AG10803 (cell line): ENCODE data around the gene KRT34.
A peak's percentile ranks its signal among the peaks of the same experiment; 100 is the strongest.
"Not testable (repeated sequence)": the region's sequence is repeated elsewhere in the genome, so short reads cannot be mapped to it uniquely, and the experiment has no call there.

Source experiments
- DNase-seq: peaks from one replicate; pipeline ENCODE4 v3.0.0; 2010; ENCODE audit warnings: low read depth
- H3K4me3 ChIP-seq: 2 replicates; pipeline ENCODE4 v1.5.1; 2011; ENCODE audit warnings: mild to moderate bottlenecking, low read length, control low read depth
- CTCF ChIP-seq: conservative IDR thresholded peaks from 2 replicates; pipeline ENCODE4 v1.5.1; 2011; ENCODE audit warnings: mild to moderate bottlenecking, low read length, control low read depth, inconsistent platforms

KRT34 gene

GRCh38 chr17:41386227-41386626 lies 4.1 kb upstream of the KRT34 start:
- no peak for TF ChIP-seq CTCF
- no peak overlapping the region for H3K4me3 ChIP-seq
- no peak for DNase-seq

GRCh38 chr17:41383690-41384089 lies 1.6 kb upstream of the KRT34 start:
- no peak overlapping the region for H3K4me3 ChIP-seq
- no peak for DNase-seq
- no peak for TF ChIP-seq CTCF

- peak; percentile 84 for DNase-seq
- TF ChIP-seq CTCF, result no peak
- H3K4me3 ChIP-seq, result no peak overlapping the region
Measured at GRCh38 chr17:41382394-41382793, 288 bp upstream of the KRT34 start.

- not testable (repeated sequence) for H3K4me3 ChIP-seq
- DNase-seq, result peak; percentile 90
Measured at GRCh38 chr17:41380091-41380490, 2.0 kb downstream of the KRT34 start.

GRCh38 chr17:41377546-41377945 lies 4.6 kb downstream of the KRT34 start:
- no peak for TF ChIP-seq CTCF
- H3K4me3 ChIP-seq, result no peak overlapping the region
- peak; percentile 35 for DNase-seq

GRCh38 chr17:41369713-41370112 lies 12.4 kb downstream of the KRT34 start, which contains the start of gene KRT33B:
KRT33B (minus strand) TSS chr17:41369813; CDS start chr17:41369750, 63 bp downstream.
- H3K4me3 ChIP-seq, result no peak within 1 kb of the TSS
- no peak for DNase-seq
- TF ChIP-seq CTCF, result no peak

- no peak for TF ChIP-seq CTCF
- DNase-seq, result no peak
- no peak overlapping the region for H3K4me3 ChIP-seq
Measured at GRCh38 chr17:41369023-41369422, 13.1 kb downstream of the KRT34 start.
